Measurements from ENCODE around the gene PTPRN2. TPM values are rescaled to one million over a fixed set of nuclear protein-coding genes. Genes with fewer than 3 reads are reported as not detected.

Gene PTPRN2
- total RNA-seq, 1 experiment from 2014 or later: 2.1 TPM

- no peaks in the 10 kb centered on the region for H3K9me3 ChIP-seq (ENCODE audit: control insufficient read depth in 1 of 2, insufficient read depth in 1 of 2, low read depth in 1 of 2, low read length in 2 of 2)
- 0 out of 2 replicates have a peak, but pooled peaks cover 7% of the 10 kb centered on the region for H3K27me3 ChIP-seq (ENCODE audit: insufficient read depth, low read length)
- no peaks in the 10 kb centered on the region for H4K20me1 ChIP-seq (ENCODE audit: insufficient read depth)
- BruUV-seq (replicated peaks): no TSS peak
- H3K4me1 ChIP-seq (ENCODE audit: control insufficient read depth in 1 of 2, insufficient read depth in 2 of 2, low read length in 2 of 2): no peaks in the 10 kb centered on the region
- H3K4me2 ChIP-seq (ENCODE audit: low read length): no peak overlapping the region
- H3K27ac ChIP-seq (ENCODE audit: low read depth, low read length): no peak overlapping the region
- H3K9ac ChIP-seq (ENCODE audit: low read length): no peak overlapping the region
- no peak overlapping the region for H2AFZ ChIP-seq (ENCODE audit: low read depth, low read length, poor library complexity, severe bottlenecking)
- DNase-seq (ENCODE audit: low read depth, low spot score) (no peak), ATAC-seq (no peak)
- H3K9me2 ChIP-seq (ENCODE audit: insufficient read depth): no peaks in the 10 kb centered on the region
- TF ChIP-seq EZH2 (IDR thresholded peaks at IDR 0.05) (no peak), SRF (IDR thresholded peaks at IDR 0.05; ENCODE audit: low read depth) (no peak), SIN3A (IDR thresholded peaks at IDR 0.05; ENCODE audit: low read depth) (no peak), ATF3 (IDR thresholded peaks at IDR 0.05) (no peak), EGR1 (IDR thresholded peaks at IDR 0.05; ENCODE audit: low read depth) (no peak), SP1 (IDR thresholded peaks at IDR 0.05; ENCODE audit: low read depth) (no peak), ZNF274 (IDR thresholded peaks at IDR 0.05; ENCODE audit: low read depth, low read length) (no peak), CEBPB (IDR thresholded peaks at IDR 0.05; ENCODE audit: low read depth) (no peak), FOSL1 (IDR thresholded peaks at IDR 0.05; ENCODE audit: low read depth) (no peak), MAX (IDR thresholded peaks at IDR 0.05) (no peak), JUND (IDR thresholded peaks at IDR 0.05) (no peak), CTCF (IDR thresholded peaks at IDR 0.05 in 2 of 3, conservative IDR thresholded peaks at IDR 0.05 in 1 of 3; ENCODE audit: borderline replicate concordance in 1 of 3, insufficient read depth in 1 of 3, low read depth in 2 of 3, low read length in 2 of 3) (no peak)
- no peaks in the 10 kb centered on the region for H3K36me3 ChIP-seq (ENCODE audit: control insufficient read depth in 1 of 2, insufficient read depth in 2 of 2, low read length in 2 of 2)
- no peaks in the 10 kb centered on the region for H3K79me2 ChIP-seq (ENCODE audit: insufficient read depth, low read length)
- ChIA-PET RAD21 (ENCODE audit: low non-redundant PET in 1 of 2, low total read pairs in 2 of 2, uncharacterized antibody in 2 of 2, unreplicated experiment in 2 of 2) (no interaction called here), POLR2A (no interaction called here), CTCF (no interaction called here)
- intact Hi-C loops (cut with micrococcal nuclease): no loop called here
- H3K4me3 ChIP-seq (replicated peaks in 1 of 2; ENCODE audit: low read depth in 1 of 2, low read length in 2 of 2): no peak overlapping the region
Measured at GRCh38 chr7:158424531-158424930, 163.1 kb downstream of the PTPRN2 start.
